HL-60 (cell line): ENCODE measurements around the gene RAB18.

Experiments used
- GABPA ChIP-seq: IDR thresholded peaks from 2 replicates; pipeline ENCODE4 v1.6.1; 2012; ENCODE audit warnings: low read depth
- POLR2AphosphoS5 ChIP-seq: IDR thresholded peaks from 2 replicates; pipeline ENCODE4 v1.6.1; 2012; ENCODE audit warnings: low read depth
- TF ChIP-seq, protein P1 (sequence below): IDR thresholded peaks from one replicate; pipeline ENCODE4 v1.5.1; 2011; ENCODE audit warnings: low read length, control low read depth, inconsistent platforms; ENCODE audit not compliant: insufficient read depth
- TF ChIP-seq, protein P2 (sequence below): IDR thresholded peaks from 2 replicates; pipeline ENCODE4 v1.6.1; 2012; ENCODE audit warnings: low read depth; ENCODE audit not compliant: insufficient replicate concordance

DNA sequence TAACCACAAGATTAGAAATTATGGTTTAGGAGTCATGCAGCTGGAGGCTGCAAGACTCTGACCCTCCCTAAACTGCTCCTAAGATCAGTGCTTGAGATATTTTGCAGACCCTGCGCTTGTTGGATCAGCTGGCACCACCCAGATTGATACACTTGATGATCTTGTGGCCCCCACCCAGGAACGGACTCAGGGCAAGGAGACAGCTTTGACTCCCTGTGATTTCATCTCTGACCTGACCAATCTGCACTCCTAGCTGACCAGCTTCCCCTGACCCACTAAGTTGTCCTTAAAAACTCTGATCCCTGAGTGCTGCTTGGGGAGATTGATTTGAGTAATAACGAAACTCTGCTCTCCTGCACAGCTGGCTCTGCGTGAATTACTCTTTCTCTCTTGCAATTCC lies 8.0 kb upstream of the RAB18 start:
- TF ChIP-seq, protein P1, sequence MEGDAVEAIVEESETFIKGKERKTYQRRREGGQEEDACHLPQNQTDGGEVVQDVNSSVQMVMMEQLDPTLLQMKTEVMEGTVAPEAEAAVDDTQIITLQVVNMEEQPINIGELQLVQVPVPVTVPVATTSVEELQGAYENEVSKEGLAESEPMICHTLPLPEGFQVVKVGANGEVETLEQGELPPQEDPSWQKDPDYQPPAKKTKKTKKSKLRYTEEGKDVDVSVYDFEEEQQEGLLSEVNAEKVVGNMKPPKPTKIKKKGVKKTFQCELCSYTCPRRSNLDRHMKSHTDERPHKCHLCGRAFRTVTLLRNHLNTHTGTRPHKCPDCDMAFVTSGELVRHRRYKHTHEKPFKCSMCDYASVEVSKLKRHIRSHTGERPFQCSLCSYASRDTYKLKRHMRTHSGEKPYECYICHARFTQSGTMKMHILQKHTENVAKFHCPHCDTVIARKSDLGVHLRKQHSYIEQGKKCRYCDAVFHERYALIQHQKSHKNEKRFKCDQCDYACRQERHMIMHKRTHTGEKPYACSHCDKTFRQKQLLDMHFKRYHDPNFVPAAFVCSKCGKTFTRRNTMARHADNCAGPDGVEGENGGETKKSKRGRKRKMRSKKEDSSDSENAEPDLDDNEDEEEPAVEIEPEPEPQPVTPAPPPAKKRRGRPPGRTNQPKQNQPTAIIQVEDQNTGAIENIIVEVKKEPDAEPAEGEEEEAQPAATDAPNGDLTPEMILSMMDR = no peak
- TF ChIP-seq POLR2AphosphoS5 (no peak), GABPA (no peak)
- TF ChIP-seq, protein P2, sequence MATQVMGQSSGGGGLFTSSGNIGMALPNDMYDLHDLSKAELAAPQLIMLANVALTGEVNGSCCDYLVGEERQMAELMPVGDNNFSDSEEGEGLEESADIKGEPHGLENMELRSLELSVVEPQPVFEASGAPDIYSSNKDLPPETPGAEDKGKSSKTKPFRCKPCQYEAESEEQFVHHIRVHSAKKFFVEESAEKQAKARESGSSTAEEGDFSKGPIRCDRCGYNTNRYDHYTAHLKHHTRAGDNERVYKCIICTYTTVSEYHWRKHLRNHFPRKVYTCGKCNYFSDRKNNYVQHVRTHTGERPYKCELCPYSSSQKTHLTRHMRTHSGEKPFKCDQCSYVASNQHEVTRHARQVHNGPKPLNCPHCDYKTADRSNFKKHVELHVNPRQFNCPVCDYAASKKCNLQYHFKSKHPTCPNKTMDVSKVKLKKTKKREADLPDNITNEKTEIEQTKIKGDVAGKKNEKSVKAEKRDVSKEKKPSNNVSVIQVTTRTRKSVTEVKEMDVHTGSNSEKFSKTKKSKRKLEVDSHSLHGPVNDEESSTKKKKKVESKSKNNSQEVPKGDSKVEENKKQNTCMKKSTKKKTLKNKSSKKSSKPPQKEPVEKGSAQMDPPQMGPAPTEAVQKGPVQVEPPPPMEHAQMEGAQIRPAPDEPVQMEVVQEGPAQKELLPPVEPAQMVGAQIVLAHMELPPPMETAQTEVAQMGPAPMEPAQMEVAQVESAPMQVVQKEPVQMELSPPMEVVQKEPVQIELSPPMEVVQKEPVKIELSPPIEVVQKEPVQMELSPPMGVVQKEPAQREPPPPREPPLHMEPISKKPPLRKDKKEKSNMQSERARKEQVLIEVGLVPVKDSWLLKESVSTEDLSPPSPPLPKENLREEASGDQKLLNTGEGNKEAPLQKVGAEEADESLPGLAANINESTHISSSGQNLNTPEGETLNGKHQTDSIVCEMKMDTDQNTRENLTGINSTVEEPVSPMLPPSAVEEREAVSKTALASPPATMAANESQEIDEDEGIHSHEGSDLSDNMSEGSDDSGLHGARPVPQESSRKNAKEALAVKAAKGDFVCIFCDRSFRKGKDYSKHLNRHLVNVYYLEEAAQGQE = no peak
